ENCODE measurements around the gene SPG7.

GRCh38 chr16:89604764-89605163, 96.6 kb downstream of the SPG7 start:
- TF ChIP-seq CTCF (IDR thresholded peaks at IDR 0.05) (no peak), POLR2A (IDR thresholded peaks at IDR 0.05) (no peak)

Data from esophagus squamous epithelium (tissue), 4 donors.